ENCODE results near the gene AGTRAP. TPM values are rescaled to one million over a fixed set of nuclear protein-coding genes. Genes with fewer than 3 reads are reported as not detected.

The AGTRAP gene
- total and polyA plus RNA-seq, 3 donors from 2014 or later, result 49.2 to 75.3 (median 64.1) TPM

GRCh38 chr1:11779715-11780379 lies 43.9 kb downstream of the AGTRAP start:
- H3K4me1 ChIP-seq, result peaks cover 6% of the 10 kb centered on the region
- intact Hi-C loops (cut with DNase I; ENCODE audit: low total_unique reads), result no loop called here
- no peaks in the 10 kb centered on the region for H3K27me3 ChIP-seq
- WGBS, 2 donors, result 85 to 94% methylated on average over 4 to 11 of the region's 13 CpGs
- H3K27ac ChIP-seq, result no peak overlapping the region
- H3K9me3 ChIP-seq, result no peaks in the 10 kb centered on the region
- TF ChIP-seq CTCF (IDR thresholded peaks at IDR 0.05) (no peak), POLR2A (IDR thresholded peaks at IDR 0.05) (no peak)
- H3K36me3 ChIP-seq (ENCODE audit: low read depth, missing control alignments), result no peaks in the 10 kb centered on the region
- no peak overlapping the region for H3K4me3 ChIP-seq
- no peak for DNase-seq

GRCh38 chr1:11780380-11781147 lies 44.6 kb downstream of the AGTRAP start:
- no peaks in the 10 kb centered on the region for H3K27me3 ChIP-seq
- no peak for TF ChIP-seq CTCF (IDR thresholded peaks at IDR 0.05)
- TF ChIP-seq POLR2A (IDR thresholded peaks at IDR 0.05), result no peak
- peaks cover 13% of the 10 kb centered on the region for H3K4me1 ChIP-seq
- H3K36me3 ChIP-seq (ENCODE audit: low read depth, missing control alignments), result no peaks in the 10 kb centered on the region
- DNase-seq, result no peak
- intact Hi-C loops (cut with DNase I; ENCODE audit: low total_unique reads), result no loop called here
- no peaks in the 10 kb centered on the region for H3K9me3 ChIP-seq
- H3K27ac ChIP-seq, result no peak overlapping the region
- WGBS, 2 donors, result 69 to 77% methylated on average over 10 of the region's 10 CpGs
- H3K4me3 ChIP-seq, result no peak overlapping the region

GRCh38 chr1:11781297-11781696 lies 45.4 kb downstream of the AGTRAP start:
- peaks cover 14% of the 10 kb centered on the region for H3K4me1 ChIP-seq
- H3K36me3 ChIP-seq (ENCODE audit: low read depth, missing control alignments), result no peaks in the 10 kb centered on the region
- TF ChIP-seq CTCF (IDR thresholded peaks at IDR 0.05) (no peak), POLR2A (IDR thresholded peaks at IDR 0.05) (no peak)
- WGBS, 2 donors, result 59 to 64% methylated on average over 5 to 12 of the region's 12 CpGs
- peak; percentile 45 for DNase-seq
- no peaks in the 10 kb centered on the region for H3K27me3 ChIP-seq
- peak overlapping the region in 1 of 2 donors; percentile 45 for H3K27ac ChIP-seq
- H3K9me3 ChIP-seq, result no peaks in the 10 kb centered on the region
- intact Hi-C loops (cut with DNase I; ENCODE audit: low total_unique reads), result no loop called here
- H3K4me3 ChIP-seq, result no peak overlapping the region

GRCh38 chr1:11782127-11782708 lies 46.3 kb downstream of the AGTRAP start:
- DNase-seq, result no peak
- no peak overlapping the region for H3K4me3 ChIP-seq
- TF ChIP-seq POLR2A (IDR thresholded peaks at IDR 0.05) (no peak), CTCF (IDR thresholded peaks at IDR 0.05) (no peak)
- 77 to 84% methylated on average over 4 to 6 of the region's 6 CpGs for WGBS, 2 donors
- H3K36me3 ChIP-seq (ENCODE audit: low read depth, missing control alignments), result no peaks in the 10 kb centered on the region
- H3K9me3 ChIP-seq, result no peaks in the 10 kb centered on the region
- H3K4me1 ChIP-seq, result peaks cover 22% of the 10 kb centered on the region
- no peaks in the 10 kb centered on the region for H3K27me3 ChIP-seq
- H3K27ac ChIP-seq, result no peak overlapping the region
- intact Hi-C loops (cut with DNase I; ENCODE audit: low total_unique reads), result no loop called here
